ENCODE measurements around the gene CDKN1C.
A peak's percentile ranks its signal among the peaks of the same experiment; 100 is the strongest.

CDKN1C gene

GRCh38 chr11:2892215-2892966 is 6.8 kb upstream of the CDKN1C start:
- Histone ChIP-seq H3K9me3 (no peaks in the 10 kb centered on the region), H3K27ac (peak overlapping the region; percentile 76), H3K27me3 (peaks cover 55% of the 10 kb centered on the region), H3K36me3 (no peaks in the 10 kb centered on the region), H3K4me1 (ENCODE audit: control insufficient read depth in 1 of 2, insufficient read depth in 1 of 2, low read depth in 1 of 2, low read length in 1 of 2) (peaks cover 17 to 26% of the 10 kb centered on the region in 2 experiments), H3K4me3 (ENCODE audit: low read depth in 1 of 2, low read length in 1 of 2) (peak overlapping the region; percentile 55 to 64)
- TF ChIP-seq CTCF (IDR thresholded peaks at IDR 0.05) = peak; percentile 89

DNA sequence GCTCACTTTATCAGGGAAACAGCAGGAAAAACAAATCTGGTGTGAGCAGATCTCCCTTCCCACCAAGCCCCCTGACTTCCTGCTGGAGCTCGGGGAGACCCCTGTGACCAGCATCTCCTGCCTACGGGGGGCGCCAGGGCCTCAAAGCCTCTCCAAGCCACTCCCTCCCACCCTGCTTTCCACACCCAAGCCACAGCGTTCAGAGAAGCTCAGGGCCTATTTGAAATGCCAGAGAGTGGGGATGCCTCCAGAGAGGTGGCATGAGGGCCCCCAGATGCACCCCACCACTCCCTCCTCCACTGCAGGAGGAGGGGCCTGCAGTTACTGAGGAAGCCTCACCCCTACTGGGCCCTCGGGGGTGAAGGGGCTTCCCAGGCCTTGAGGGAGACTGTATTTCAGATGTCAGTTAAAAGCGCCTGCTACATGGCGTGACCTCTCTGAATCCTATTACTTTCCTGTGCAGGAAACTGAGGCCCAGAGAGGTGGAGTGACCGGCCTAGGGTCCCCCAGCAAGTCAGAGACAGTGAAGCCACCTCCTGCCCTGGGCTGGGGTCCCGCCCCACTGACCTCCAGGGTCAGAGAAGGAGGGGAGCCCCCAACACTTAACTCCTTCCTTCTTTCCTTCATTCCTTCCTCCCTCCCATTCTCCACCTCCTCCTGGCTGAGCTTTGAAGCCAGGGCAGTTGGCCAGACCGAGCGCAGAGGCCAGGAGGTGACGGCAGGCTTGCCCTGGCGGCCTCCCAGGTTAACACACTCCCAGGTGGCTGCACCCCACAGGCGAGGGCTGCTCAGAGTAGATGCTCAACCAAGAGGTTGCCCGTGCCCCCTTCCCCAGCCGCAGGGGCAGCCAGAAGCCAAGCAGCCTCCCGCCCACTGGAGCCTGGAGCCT is 6.0 kb upstream of the CDKN1C start:
- peak overlapping the region; percentile 55 to 64 for H3K4me3 ChIP-seq (ENCODE audit: low read depth in 1 of 2, low read length in 1 of 2)
- peaks cover 63% of the 10 kb centered on the region for H3K27me3 ChIP-seq
- no peak for TF ChIP-seq CTCF (IDR thresholded peaks at IDR 0.05)
- H3K9me3 ChIP-seq = no peaks in the 10 kb centered on the region
- H3K27ac ChIP-seq = peak overlapping the region; percentile 76
- H3K4me1 ChIP-seq (ENCODE audit: control insufficient read depth in 1 of 2, insufficient read depth in 1 of 2, low read depth in 1 of 2, low read length in 1 of 2) = peaks cover 17 to 24% of the 10 kb centered on the region in 2 experiments
- H3K36me3 ChIP-seq = no peaks in the 10 kb centered on the region

DNA sequence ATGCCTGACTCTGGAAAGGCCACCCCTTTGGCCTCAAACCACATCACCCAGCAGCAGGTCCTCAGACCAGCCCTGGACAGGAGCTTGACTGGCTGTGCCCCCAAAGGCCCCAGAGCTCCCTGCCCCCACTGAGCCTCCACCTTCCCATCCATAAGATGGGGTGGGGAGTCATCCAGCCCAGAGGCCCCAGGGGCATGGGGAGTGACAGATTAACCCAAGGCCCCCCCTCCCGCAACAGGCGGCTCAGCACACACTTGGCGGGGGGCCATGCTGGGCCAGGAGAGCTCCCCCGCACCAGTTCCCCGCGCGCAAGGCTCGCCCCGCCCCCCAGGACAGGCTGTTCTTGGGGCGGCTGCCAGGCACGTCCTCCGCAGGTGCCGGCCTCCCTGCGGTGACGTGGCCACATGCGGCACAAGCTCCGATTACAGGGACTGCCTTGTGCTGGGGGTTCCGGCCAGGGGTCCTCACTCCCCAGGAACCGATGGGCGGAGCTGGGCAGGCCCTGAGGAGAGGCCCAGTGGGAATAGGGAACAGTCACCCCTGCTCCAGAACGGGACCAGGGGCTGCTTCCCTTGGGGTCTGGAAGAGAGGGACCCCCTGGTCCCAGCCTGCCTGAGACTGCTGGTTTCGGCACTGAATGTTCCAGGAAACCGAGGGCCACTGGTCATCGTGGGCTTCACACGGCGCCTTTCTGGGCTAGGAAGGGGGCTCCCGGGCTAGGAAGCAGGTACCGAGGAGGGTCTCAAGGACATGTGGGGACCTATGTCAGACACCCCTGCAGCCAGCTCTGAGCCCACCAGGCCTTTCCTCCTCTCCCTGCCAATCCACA is 5.1 kb upstream of the CDKN1C start:
- H3K27me3 ChIP-seq = peaks cover 70% of the 10 kb centered on the region
- H3K4me1 ChIP-seq (ENCODE audit: control insufficient read depth in 1 of 2, insufficient read depth in 1 of 2, low read depth in 1 of 2, low read length in 1 of 2) = peaks cover 22 to 29% of the 10 kb centered on the region in 2 experiments
- H3K27ac ChIP-seq = no peak overlapping the region
- no peak for TF ChIP-seq CTCF (IDR thresholded peaks at IDR 0.05)
- H3K36me3 ChIP-seq = no peaks in the 10 kb centered on the region
- H3K9me3 ChIP-seq = no peaks in the 10 kb centered on the region
- H3K4me3 ChIP-seq (ENCODE audit: low read depth in 1 of 2, low read length in 1 of 2) = no peak overlapping the region

DNA sequence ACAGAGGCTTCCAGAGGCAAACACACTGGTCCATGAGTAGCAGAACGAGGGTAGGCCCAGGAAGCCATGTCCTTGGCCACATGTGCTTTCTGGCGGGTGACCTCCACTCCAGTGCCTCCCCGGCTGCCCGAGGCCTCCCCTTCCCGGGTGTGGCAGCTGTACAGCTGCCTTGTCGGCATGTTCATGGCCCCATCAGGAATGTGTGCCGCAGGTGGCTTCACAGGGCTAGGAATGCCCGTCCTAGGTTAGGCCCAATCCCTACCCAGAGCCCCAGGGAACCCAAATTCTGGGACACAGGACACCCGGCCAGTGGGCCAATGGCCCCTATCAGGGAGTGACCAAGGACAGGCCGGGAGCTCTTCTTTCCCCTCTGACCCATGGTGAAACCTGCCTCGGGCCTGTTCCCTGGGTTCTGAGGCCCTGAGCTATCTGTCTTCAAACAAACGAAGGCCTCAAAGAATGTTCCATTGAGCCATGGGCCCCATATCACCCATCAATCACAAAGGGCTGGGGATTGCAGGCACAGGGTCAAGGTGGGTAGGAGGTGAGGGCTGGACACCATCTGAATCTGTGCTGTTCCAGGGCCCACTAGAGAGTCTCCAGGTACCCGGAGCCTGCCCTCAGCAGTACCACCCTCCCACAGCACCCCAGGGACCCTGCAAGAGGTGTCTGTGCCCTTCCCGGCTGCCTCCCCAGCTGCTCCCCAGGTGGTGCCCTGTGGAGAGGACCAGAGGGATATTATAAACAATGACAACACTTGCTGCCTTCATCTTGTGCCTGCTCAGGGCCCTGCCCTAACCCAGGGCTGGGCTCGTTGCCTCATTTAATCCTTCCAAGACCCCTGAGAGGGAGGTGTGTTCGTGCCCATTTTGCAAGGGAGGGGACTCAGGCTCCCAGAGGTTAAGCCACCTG is 4.0 kb upstream of the CDKN1C start:
- H3K4me1 ChIP-seq (ENCODE audit: control insufficient read depth in 1 of 2, insufficient read depth in 1 of 2, low read depth in 1 of 2, low read length in 1 of 2) = peaks cover 28 to 36% of the 10 kb centered on the region in 2 experiments

More for the DNA sequence above, 4.0 kb upstream of the CDKN1C start:
- H3K27me3 ChIP-seq = peaks cover 80% of the 10 kb centered on the region
- no peaks in the 10 kb centered on the region for H3K36me3 ChIP-seq
- TF ChIP-seq CTCF (IDR thresholded peaks at IDR 0.05) = no peak
- H3K9me3 ChIP-seq = no peaks in the 10 kb centered on the region
- no peak overlapping the region for H3K27ac ChIP-seq
- H3K4me3 ChIP-seq (ENCODE audit: low read depth in 1 of 2, low read length in 1 of 2) = no peak overlapping the region
